Measurements from ENCODE around the gene BUB1.
"Not testable (repeated sequence)": the region's sequence is repeated elsewhere in the genome, so short reads cannot be mapped to it uniquely, and the experiment has no call there.

The BUB1 gene

DNA sequence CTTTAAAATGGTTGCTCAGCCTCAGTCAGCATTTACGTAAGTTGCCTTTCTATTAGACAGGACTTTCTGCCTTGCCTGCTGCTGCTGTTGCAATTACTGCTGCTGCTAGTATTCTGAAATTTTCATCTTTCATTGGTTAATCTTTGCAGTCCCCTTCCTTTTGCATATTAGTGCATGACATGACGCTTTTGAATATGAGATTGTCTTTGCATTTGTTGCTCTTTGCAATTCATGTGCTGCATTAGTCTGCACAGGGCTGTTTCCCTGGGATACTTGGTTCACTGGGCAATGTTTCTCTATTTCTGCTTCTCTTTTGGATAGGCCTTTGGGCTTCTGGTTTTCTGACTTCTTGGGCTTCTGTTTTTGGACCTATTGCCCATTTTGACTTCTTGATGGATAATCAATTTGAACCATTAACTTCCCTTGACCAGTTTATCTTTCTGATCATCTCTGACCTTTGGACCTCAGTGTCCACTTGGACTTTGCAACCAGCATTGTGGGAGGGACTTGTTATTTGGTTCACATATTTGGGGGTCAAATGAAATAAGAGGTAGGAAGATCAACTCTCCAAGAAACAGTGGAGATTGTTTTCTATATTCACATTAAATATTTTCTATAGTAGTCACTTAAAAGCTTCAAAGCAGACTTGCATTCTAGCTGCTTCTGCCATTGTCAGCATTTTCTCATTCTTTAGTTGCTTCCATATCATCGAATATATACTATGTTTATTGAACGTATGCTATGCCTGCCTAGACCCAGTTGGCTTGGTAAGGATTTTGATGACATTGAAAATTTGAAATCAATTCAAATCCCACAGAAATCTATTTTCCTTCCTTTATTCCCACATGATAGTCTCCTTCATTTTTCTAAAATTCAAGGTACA lies 12.5 kb upstream of the BUB1 start:
- DNase-seq: no peak

DNA sequence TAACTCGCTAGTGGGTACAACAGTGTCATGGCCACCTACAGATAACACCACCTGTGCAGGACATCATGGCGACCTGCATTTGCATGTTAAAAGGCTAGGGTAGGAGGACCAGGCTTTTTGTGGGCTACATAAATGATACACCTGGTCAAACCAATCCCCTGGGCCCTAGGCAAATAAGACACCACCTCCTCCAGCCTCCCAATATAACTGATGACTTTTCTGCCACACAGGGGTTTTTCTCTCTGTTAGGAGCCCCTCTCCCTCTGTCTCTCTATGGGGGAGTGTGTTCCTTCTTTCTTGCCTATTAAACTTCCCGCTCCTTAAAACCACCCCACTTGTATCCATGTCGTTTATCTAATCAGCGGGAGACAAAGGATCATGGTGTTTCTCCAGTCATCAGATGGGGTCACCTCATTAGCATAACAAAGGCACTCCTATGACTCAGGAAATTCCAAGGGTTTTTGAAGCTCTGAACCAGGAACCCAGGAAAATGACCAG lies 10.8 kb upstream of the BUB1 start:
- no peak for DNase-seq

DNA sequence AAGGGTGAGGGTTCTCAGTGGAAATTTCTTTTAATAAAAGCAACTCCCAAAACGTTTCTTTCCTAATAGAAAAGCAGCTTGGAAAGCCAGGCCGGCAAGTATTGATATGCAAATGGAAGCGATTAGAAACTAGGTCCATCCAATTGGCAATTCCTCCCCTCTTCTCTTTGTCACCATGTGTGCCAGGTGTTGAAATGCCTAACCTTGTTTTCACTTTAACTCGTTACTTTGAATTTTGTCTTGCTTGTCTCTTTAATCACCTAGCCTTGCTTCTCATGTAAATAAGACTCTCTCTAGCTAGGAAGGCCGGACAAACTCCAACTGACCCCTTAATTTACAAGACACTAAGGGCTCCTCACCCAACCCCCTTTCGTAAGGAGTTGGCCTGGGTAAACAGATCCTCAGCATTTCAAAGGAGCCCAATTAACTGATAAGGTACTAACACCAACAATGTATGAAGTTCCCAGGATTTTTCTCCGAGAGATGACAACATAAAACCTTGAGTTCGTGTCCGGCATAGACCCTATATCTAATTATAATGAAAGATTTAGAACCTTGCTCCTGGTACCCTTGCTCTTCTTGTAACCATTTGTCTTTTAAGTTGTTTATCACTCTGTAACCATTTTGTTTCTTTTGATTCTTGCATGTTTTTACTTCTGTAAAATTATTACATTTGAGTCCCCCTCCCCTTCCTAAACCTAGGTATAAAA lies 10.1 kb upstream of the BUB1 start:
- not testable (repeated sequence) for DNase-seq

DNA sequence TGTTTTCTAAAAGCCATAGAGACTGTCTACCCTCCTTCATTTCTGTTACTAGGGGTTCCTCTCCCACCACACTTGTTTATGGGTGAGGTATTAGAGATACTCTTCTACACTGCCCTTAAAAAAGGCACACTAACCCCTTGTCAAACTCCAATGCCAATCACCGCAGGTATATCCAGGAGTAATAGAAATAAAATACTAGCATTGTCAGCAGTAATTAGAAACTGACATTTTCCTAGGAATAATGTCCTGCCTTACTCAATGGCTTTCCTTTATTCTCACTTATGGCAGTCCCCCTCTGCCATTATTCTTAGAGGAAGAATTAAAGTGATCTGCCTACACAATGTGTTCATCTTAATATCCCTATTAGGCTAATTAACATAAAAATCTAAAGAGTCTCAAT lies 5.0 kb upstream of the BUB1 start:
- no peak for DNase-seq

DNA sequence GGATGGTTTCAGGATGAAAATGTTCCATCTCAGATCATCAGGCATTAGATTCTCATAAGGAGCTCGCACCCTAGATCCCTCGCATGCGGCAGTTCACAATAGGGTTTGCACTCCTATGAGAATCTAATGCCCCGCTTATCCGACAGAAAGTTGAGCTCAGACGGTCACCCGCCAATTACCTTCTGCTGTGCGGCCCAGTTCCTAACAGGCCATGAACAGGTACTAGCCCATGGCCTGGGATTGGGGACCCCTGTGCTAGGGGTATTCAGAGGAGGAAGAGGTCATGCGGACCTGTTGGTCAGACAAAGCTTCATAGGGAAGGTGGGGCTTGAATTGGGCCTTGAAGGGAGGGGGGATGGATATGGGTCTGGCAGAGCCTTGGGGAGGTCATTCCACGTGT lies 4.4 kb upstream of the BUB1 start:
- DNase-seq: no peak

DNA sequence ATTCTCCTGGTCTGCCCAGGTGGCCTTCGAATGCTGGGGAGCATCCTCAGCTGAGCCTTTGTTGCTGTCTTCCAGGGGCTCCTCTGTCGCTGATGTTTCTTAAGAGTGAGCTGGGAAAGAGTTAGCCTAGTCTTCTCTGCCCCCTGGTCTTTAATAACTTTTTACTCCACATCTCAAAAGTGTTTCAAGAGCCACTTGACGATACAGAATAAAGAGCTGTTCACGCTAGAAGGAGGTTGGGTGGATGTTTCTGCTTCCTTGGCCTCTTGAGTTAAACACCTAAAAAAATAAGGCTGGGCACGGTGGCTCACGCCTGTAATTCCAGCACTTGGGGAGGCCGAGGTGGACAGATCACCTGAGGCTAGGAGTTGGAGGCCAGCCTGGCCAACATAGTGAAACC lies 2.8 kb upstream of the BUB1 start:
- no peak for DNase-seq

DNA sequence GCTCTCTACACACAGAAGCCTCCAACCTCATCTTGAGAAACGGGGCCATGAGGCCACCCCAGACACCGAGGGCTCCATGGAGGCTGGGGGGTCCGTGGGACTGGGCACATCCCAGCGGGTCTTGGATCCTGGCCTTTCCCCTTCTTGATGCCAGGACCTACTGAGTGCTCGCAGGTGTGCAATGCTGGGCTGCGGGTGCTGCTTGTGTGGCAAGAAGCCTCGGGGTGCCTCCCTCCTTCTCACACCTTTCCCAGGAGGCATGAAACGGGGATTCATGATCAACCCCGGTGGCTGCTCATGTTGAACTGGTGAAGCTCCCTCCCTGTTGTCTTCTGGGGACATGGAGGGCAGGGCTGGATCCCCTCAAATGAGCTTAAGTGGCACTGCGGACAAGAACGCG lies 2.0 kb upstream of the BUB1 start:
- DNase-seq: no peak

DNA sequence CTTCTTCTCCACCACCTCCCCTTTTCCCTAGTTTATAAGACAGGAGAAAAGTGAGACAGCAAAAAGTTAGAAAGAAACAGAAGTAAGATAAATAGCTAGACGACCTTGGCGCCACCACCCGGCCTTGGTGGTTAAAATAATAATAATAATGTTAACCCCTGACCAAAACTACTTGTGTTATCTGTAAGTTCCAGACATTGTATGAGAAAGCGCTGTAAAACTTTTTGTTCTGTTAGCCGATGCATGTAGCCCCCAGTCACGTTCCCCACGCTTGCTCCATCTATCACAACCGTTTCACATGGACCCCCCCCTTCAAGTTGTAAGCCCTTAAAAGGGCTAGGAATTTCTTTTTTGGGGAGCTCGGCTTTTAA lies 1.5 kb upstream of the BUB1 start:
- DNase-seq: peak; percentile 19 to 22

DNA sequence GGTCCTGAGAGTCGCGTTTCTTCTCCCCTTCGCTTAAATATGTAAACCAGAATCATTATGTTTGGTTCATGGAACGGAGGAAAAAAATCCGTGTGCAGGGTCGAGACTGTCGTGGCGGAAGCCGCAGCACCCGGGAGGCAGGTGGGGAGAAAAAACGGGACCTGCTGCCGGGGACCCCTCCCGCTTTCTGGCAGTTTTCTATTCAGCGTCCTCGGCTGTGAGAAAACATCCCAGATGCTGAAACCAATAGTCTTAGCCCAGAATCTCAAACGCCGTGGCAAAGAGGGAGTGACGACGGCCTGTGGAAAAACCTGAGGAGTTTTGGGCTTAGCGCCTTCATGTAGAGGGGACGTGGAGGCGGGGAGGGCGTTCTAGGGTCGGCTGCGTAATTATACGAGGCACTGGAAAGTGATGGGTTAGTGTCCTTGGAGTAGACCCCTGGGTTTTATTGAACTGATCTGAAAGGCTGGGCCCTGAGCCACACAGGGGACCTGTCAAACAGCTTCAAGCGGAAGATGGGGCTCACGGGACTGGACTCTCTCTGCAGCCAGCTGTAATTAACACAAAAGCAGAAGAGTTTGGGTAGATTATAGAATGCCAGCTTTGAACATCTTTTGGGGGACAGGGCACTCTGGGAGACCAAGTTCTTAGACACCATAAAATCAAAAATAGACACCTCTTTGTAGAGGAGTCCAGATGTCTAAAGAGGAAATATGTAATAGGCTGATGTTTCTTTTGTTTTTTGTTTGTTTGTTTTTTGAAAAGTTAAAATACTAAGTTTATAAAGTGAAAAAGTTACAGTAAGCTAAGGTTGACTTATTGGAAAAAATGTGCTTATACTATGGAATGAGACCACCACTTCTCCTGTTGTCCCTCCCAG lies 834 bp upstream of the BUB1 start:
- peak; percentile 51 to 59 for DNase-seq

DNA sequence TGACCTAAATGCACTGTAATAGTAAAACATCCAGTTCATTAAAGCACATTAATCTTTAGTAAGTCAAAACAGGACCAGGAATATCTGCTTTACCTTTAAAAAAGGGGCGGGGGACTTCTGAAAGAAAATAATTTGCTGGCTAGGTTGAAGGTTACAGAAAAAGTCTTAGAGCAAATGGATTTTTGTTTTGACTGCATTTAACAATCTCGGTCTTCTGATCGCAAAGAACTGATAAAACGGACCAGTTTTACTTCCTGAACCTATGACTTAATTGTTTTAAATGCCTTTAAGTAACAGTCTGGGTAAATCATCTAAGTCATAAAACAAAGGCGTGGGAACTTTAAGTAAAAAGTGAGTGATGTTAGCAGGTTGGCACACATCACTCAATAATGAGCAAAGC lies 783 bp downstream of the BUB1 start:
- DNase-seq: peak in 1 of 2 experiments; percentile 15

DNA sequence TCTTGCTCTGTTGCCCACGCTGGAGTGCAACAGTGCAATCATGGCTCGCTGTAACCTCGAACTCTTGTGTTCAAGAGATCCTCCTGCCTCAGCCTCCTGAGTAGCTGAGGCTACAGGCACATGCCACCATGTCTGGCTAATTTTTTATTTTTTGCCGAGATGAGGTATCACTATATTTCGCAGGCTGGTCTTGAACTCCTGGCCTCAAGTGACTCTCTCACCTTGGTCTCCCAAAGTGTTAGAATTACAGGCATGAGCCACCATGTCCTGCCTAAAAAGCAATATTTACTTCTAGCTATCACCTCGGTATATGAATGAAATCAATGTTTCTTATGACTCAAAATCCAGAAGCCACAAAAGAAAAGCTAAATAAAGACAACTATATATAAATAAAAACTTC lies 2.2 kb downstream of the BUB1 start:
- DNase-seq: no peak

DNA sequence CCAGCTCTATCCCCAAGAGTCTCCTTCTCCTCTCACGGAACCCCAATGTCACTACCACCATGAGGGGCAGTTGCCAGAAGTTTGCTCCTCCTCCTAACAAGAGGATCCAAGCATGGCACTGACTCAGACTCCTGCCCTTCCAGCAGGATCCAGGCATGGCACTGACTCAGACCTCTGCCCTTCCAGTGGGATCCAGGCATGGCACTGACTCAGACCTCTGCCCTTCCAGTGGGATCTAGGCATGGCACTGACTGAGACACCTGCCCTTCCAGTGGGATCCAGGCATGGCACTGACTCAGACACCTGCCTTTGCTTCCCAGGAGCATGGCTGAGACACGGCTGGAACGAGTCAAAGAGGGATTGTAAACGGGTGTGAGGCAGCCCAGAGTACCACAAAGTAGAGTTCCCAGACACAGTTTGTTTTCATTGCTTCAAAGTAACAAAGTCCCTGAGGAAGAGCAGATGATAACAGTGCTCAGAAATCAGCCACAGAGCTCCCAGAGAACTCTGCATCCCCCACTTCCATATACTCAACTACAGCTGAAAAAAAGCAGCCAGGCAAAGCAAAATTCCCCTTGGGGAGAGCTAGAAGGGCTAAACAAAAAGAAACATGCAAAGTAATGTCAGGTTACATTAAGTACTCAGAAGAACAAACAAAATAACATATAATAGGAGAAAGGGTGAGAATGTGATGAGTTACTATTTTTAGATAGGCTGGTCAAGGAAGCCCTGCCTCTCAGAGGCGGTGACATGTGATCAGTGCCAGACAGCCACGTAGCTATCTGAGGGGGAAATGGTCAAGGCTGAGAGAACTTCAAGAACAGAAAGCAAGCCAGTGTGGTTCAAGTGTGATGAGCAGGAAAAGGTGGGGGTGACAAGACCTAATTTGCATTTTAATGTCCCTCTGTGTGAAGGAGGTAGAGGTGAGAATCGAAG lies 3.0 kb downstream of the BUB1 start:
- peak; percentile 11 to 24 for DNase-seq

DNA sequence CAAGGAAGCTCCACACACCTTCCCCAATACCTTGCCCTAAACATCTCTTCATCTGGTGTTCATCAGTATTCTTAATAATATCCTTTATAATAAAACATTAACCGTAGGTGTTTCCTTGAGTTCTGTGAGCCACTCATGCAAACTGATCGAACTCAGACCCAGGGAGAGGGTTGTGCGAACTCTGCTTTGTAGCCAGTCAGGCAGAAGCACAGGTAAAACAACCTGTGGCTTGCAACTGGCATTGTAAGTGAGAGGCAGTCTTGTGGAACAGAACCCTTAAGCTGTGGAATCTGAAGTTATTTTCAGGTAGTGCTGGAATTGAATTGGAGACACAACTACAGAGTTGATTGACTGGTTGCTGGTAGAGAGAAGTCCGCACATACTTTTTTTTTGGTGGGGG lies 4.7 kb downstream of the BUB1 start:
- no peak for DNase-seq

DNA sequence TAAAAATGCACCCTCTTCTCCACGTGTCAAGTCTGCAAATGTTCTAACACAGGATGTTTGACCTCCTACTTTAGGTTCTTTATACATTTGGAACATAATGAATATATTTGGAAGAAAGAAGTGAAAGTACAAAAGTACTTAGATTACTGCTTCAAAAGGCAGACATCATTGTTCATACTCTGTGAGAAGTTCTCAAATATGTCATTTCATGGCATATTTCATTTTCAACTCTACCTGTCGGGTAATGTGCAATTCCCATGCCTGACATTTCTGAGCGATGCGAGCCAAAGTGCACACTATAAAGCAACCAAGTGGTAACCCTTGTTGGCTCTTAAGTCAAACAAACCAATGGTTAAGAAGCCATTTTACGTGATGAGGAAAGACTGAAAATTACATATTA lies 7.0 kb downstream of the BUB1 start:
- DNase-seq: no peak

DNA sequence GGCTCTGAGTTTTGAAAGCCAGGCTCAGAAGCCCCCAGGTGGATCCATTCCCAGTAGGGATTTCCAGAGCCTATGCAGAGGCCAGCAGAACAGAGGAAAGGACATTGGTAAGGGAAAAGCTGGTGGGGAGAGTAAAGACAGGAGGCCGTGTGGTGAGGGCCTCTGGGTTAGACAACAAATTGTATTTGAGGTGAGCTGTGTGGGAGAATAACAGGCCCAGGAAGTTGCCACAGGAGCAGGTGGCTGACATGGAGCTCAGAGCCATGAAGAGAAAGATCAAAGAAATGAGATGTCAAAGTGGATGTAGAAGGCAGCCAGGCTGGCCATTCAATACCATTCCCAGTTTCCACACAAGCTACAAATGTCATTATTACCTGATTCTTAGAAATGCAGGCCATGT lies 8.8 kb downstream of the BUB1 start:
- no peak for DNase-seq

DNA sequence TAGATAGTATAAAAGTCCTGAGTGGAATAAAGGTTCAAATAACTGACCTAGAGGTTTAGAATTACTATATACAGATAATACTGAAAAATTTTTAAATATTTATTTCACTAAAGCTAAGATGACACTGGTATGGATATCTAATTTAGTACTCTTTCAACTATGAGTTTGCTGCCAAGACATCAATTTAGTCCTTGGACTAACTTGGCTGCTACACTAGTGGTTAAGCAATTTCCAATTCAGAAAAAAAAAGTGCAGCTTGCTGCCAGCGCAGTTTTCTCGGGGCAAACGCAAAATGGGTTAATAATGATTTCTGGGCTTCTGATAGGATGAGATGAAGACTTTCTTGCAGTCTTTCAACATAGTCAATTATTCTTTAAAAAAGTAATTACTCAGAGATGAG lies 10.8 kb downstream of the BUB1 start:
- no peak for DNase-seq

DNA sequence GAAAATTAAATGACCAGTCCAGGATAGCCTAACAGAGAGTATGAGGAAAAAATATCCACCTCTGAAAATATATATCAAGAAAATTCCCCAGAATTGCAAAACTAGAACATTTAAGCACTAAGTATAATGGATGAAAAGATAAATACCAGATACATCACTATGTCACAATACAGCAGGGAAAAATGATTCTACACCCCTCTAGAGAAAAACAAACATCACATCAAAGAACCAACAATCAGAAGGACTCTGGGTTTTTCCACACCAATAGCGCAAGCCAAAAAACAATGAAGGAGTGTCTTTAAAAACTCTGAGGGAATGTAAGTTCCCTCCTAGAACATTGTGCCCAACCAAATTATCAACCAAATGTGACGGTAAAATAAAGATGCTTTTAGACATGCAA lies 13.7 kb downstream of the BUB1 start:
- DNase-seq: no peak

DNA sequence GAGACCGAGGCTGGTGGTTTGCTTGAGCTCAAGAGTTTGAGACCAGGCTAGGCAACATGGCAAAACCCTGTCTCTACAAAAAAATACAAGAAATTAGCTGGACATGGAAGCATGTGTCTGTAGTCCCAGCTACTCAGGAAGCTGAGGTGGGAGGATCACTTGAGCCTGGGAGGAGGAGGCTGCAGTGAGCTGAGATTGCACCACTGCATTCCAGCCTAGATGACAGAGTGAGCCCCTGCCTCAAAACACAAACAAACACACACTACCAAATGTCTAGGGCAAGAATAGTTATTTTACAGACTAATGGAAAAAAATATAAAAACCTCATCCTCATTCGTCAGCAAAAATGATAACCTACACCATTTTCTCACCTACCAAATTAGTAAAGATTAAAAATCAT lies 15.3 kb downstream of the BUB1 start:
- no peak for DNase-seq

DNA sequence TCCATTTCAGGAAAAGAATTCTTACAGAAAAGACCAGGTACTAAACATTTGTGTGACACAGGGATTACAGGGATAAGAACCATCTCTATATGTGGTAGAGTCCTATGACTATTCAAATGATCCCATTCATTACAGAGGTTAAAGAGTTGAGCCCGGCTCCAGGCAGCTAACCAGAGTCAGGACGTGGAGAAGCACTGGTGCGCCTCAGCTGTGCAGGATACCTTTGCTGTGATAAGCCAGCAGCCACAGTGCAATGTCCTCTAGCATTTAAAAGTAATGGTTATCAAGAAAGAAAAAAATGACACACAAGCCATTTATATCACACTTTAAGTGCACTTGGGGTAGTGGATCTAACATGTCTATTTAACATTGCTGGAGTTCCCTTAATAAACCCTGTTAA lies 17.3 kb downstream of the BUB1 start:
- DNase-seq: no peak

DNA sequence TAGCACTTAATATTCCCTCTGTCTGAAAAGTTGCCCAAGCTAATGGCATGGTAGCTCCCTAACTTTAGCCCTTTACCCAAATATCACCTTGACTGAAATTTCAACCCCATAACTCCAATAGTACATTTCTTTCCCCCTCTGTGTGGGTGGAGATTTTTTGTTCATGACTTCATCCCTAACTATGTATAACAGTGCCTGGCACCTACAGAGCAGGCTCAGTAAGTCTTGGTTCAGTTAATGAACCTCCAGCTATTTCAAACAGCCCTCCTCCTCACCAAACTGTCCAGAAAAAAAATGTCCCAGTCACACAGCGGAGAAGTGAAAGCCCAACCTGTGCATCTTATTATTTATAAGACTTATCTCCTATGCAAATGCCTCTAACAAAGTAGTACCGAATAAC lies 18.6 kb downstream of the BUB1 start:
- DNase-seq: no peak

DNA sequence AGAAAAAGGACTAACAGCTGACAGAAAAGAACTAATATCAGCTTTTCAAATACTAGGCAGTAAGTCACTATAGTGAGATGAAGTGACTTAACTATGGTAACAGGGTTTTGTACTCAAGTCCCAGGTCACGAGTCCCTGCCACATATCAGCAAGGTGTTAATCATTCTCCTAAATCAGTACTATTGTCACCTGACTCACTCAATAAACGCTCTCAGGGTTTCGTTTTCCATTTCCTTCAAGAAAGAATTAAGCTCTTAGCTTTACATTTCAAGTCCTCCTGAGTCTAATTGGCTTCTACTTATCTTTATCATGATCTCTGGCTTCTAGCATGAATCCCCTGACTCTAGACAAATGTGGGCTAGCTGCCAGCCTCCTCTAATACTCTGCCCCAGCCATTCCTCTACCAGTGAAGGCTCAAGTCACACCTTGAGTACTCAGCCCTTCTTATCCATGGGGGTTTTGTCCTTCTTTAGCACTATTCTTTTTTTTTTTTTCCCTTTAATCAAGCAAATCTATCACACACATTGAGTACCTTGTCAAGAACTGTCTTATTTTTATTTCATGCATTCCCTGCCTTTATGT lies 20.0 kb downstream of the BUB1 start:
- no peak for DNase-seq

DNA sequence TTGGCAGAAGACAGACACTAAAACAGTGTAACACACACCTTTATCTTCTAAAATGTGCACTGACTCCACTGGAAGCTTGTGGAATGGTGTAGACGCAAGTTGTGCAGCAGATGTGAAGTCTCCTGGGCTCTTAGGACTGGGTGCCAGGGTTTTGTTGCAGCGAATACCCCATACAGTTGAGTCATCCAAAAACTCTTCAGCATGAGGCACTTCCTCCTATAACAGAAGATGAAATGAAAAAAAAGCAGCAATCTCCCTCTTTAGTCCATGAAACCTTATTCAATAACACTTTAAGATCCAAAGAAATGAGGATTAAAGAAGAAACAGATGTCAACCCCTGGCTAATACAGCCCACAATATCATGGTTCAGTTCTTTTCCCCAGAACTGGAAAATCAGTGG lies 22.2 kb downstream of the BUB1 start:
- DNase-seq: no peak

Measured in Kasumi-1 (cell line).